ENCODE results near the gene MYL11. TPM values are rescaled to one million over a fixed set of nuclear protein-coding genes. Genes with fewer than 3 reads are reported as not detected.
A peak's percentile ranks its signal among the peaks of the same experiment; 100 is the strongest.

The MYL11 gene
- polyA plus RNA-seq, 1 of the 3 experiments (the other 2 are of a cell fraction): 0.23 TPM

DNA sequence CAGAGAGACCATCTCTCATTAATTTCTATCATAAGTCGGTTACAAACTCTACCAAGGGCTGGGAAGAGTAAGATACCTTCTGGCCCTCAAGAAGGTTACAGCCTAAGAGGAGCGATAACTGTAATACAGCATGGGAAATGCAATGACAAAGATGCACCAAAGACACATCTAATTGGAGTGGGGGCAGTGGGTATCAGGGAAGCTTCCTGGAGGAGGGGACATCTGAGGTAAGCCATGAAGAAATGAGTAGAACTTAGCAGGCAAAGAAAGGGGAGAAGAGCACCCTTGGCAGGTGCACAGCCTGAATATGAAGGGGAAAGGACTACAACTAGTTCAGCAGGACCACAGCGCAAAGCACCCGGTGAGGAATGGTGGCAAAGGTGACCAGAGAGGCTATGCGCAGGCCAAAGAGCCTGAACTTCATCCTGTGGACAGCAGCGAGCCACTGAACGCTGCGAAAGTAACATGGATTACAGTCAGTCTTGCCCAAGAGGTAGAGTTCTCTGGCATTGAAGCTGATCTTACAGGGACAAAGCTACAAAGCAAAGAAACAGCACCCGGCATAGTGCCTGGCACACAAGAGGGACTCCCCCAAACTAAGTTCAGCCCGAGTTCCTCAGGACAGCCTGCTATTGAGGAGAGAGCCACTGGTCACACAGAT lies 7.1 kb upstream of the MYL11 start (continued):
- TF ChIP-seq, protein P1, sequence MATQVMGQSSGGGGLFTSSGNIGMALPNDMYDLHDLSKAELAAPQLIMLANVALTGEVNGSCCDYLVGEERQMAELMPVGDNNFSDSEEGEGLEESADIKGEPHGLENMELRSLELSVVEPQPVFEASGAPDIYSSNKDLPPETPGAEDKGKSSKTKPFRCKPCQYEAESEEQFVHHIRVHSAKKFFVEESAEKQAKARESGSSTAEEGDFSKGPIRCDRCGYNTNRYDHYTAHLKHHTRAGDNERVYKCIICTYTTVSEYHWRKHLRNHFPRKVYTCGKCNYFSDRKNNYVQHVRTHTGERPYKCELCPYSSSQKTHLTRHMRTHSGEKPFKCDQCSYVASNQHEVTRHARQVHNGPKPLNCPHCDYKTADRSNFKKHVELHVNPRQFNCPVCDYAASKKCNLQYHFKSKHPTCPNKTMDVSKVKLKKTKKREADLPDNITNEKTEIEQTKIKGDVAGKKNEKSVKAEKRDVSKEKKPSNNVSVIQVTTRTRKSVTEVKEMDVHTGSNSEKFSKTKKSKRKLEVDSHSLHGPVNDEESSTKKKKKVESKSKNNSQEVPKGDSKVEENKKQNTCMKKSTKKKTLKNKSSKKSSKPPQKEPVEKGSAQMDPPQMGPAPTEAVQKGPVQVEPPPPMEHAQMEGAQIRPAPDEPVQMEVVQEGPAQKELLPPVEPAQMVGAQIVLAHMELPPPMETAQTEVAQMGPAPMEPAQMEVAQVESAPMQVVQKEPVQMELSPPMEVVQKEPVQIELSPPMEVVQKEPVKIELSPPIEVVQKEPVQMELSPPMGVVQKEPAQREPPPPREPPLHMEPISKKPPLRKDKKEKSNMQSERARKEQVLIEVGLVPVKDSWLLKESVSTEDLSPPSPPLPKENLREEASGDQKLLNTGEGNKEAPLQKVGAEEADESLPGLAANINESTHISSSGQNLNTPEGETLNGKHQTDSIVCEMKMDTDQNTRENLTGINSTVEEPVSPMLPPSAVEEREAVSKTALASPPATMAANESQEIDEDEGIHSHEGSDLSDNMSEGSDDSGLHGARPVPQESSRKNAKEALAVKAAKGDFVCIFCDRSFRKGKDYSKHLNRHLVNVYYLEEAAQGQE (IDR thresholded peaks at IDR 0.05; ENCODE audit: low read depth, low read length): no peak
- TF ChIP-seq ELF1 (IDR thresholded peaks at IDR 0.05): no peak

DNA sequence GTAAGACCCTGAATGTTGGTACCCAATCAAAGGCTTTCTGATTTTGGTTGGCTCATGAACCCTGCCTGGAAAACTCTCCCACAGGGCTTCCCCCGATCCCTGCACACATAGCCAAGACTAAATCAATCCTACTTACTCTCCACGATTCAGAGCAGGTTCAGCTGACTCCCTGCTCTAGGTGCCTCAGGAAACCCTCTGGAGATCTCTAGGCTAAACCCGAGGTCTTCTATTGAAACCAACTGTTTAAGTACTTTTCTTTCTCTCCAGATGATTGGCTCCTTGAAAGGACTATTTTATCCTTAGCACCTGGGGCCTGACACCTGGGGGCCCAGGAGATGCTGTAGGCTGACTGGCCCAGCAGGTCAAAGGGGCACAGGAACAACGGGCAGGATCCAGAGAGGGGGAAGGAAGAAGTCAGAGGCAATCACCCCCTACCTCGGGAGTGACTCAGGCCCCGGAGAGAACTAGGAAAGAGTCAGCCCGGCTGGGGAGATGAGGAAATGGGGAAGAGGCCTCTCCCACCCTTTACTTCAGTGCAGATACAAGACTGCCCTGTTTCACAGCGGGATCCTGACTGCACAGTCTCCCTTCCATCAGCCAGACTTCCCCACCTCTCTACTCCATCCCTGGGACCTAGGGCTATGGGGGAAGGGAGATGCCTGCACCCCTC lies 6.3 kb upstream of the MYL11 start:
- POLR2A ChIA-PET: interaction anchor here (0.6 to 3.4 kb wide), 4 partner anchors 9 to 39 kb away, joined by 3 to 19 read pairs (median 8); partner anchors contain the start of genes CD2BP2, ZNF48 and ZNF771
- 0% methylated on average over 7 of the region's 8 CpGs for WGBS (ENCODE audit: low lambda C conversion rate)

DNA sequence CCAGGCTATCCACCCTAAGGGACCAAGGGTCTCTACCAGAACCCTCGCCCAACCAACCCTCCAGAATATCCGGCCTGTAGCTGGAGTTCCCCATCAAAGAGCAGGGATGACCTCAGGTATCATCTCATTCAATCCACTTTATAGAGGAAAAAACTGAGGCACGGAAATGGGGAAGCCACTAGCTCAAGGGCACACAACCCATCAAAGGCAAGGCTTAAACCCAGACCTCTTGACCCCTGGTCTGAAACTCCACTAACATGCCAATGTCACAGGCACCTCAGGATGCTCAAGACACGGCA lies 5.9 kb upstream of the MYL11 start:
- peaks cover 62% of the 10 kb centered on the region for H3K79me2 ChIP-seq (ENCODE audit: insufficient read depth)
- CTCF ChIA-PET: interaction anchor here (1.1 to 1.6 kb wide), 4 partner anchors 12 to 61 kb away, joined by 3 to 7 read pairs (median 4); partner anchors contain the start of genes CD2BP2 and DCTPP1
- peak overlapping the region; percentile 74 to 87 for H3K4me3 ChIP-seq (ENCODE audit: low read depth in 2 of 2, low read length in 1 of 2)
- H3K4me2 ChIP-seq: peak overlapping the region; percentile 97
- no peaks in the 10 kb centered on the region for H3K27me3 ChIP-seq (ENCODE audit: insufficient read depth)
- TF ChIP-seq POLR2AphosphoS5 (IDR thresholded peaks at IDR 0.05; ENCODE audit: low read depth, low read length) (no peak), NFIC (IDR thresholded peaks at IDR 0.05; ENCODE audit: borderline replicate concordance) (no peak), RXRA (IDR thresholded peaks at IDR 0.05; ENCODE audit: borderline replicate concordance, low read depth) (no peak), RFX5 (IDR thresholded peaks at IDR 0.05; ENCODE audit: low read length) (no peak), FOXJ3 (CRISPR knock-in tag; IDR thresholded peaks at IDR 0.05) (no peak)
- TF ChIP-seq, protein P2, sequence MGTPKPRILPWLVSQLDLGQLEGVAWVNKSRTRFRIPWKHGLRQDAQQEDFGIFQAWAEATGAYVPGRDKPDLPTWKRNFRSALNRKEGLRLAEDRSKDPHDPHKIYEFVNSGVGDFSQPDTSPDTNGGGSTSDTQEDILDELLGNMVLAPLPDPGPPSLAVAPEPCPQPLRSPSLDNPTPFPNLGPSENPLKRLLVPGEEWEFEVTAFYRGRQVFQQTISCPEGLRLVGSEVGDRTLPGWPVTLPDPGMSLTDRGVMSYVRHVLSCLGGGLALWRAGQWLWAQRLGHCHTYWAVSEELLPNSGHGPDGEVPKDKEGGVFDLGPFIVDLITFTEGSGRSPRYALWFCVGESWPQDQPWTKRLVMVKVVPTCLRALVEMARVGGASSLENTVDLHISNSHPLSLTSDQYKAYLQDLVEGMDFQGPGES (IDR thresholded peaks at IDR 0.05; ENCODE audit: low read depth, low read length): no peak
- TF ChIP-seq, protein P3, sequence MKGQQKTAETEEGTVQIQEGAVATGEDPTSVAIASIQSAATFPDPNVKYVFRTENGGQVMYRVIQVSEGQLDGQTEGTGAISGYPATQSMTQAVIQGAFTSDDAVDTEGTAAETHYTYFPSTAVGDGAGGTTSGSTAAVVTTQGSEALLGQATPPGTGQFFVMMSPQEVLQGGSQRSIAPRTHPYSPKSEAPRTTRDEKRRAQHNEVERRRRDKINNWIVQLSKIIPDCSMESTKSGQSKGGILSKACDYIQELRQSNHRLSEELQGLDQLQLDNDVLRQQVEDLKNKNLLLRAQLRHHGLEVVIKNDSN (IDR thresholded peaks at IDR 0.05; ENCODE audit: borderline replicate concordance, low read depth): no peak
- peaks cover 4 to 37% of the 10 kb centered on the region in 2 experiments; a peak in 3 of 4 replicates for H3K4me1 ChIP-seq (ENCODE audit: control insufficient read depth in 1 of 2, insufficient read depth in 2 of 2, low read depth in 1 of 2, low read length in 1 of 2)
- POLR2A ChIA-PET: interaction anchor here (0.6 to 3.4 kb wide), 4 partner anchors 9 to 39 kb away, joined by 3 to 19 read pairs (median 8); partner anchors contain the start of genes CD2BP2, ZNF48 and ZNF771
- peak overlapping the region; percentile 80 for H3K9ac ChIP-seq
- no peak for DNase-seq
- H3K9me3 ChIP-seq: no peaks in the 10 kb centered on the region
- H2AFZ ChIP-seq (ENCODE audit: low read depth): no peak overlapping the region
- H3K27ac ChIP-seq (ENCODE audit: low read depth in 2 of 2, low read length in 1 of 2): peak overlapping the region; percentile 4 to 57; a peak in 2 of 4 replicates
- H3K9me2 ChIP-seq: no peaks in the 10 kb centered on the region
- H3F3A ChIP-seq (replicated peaks; ENCODE audit: insufficient read depth): no peaks in the 10 kb centered on the region
- H4K20me1 ChIP-seq (ENCODE audit: insufficient read depth): peaks cover 49% of the 10 kb centered on the region
- H3K36me3 ChIP-seq (replicated peaks in 1 of 2; ENCODE audit: control insufficient read depth in 1 of 2, insufficient read depth in 2 of 2, low read length in 1 of 2): peaks cover 13 to 17% of the 10 kb centered on the region in 2 experiments
- 5% methylated on average over 4 of the region's 4 CpGs for WGBS (ENCODE audit: low lambda C conversion rate)

More for the DNA sequence above, 6.3 kb upstream of the MYL11 start:
- Histone ChIP-seq H3K27ac (ENCODE audit: low read depth in 2 of 2, low read length in 1 of 2) (peak overlapping the region; percentile 4 to 57; a peak in 2 of 4 replicates), H3K27me3 (ENCODE audit: insufficient read depth) (no peaks in the 10 kb centered on the region), H3K9me3 (no peaks in the 10 kb centered on the region), H3K36me3 (replicated peaks in 1 of 2; ENCODE audit: control insufficient read depth in 1 of 2, insufficient read depth in 2 of 2, low read length in 1 of 2) (peaks cover 13 to 20% of the 10 kb centered on the region in 2 experiments), H4K20me1 (ENCODE audit: insufficient read depth) (peaks cover 53% of the 10 kb centered on the region), H3K9ac (peak overlapping the region; percentile 80), H3K4me2 (peak overlapping the region; percentile 97), H3F3A (replicated peaks; ENCODE audit: insufficient read depth) (peaks cover 4% of the 10 kb centered on the region), H3K9me2 (no peaks in the 10 kb centered on the region), H2AFZ (ENCODE audit: low read depth) (no peak overlapping the region), H3K4me3 (ENCODE audit: low read depth in 2 of 2, low read length in 1 of 2) (peak overlapping the region; percentile 74 to 87), H3K79me2 (ENCODE audit: insufficient read depth) (peaks cover 66% of the 10 kb centered on the region), H3K4me1 (ENCODE audit: control insufficient read depth in 1 of 2, insufficient read depth in 2 of 2, low read depth in 1 of 2, low read length in 1 of 2) (peaks cover 4 to 37% of the 10 kb centered on the region in 2 experiments; a peak in 3 of 4 replicates)
- CTCF ChIA-PET: interaction anchor here (1.1 to 1.3 kb wide), 2 partner anchors 12 to 62 kb away, joined by 3 to 4 read pairs; partner anchors contain the start of gene DCTPP1
- no peak for TF ChIP-seq NRF1 (IDR thresholded peaks at IDR 0.05; ENCODE audit: low read depth, low read length)
- DNase-seq: no peak

All from SK-N-SH (cell line).